Neural cell (in vitro differentiated cells): ENCODE data around the gene GLYATL3. TPM values are rescaled to one million over a fixed set of nuclear protein-coding genes. Genes with fewer than 3 reads are reported as not detected.

Experiments
- H2AFZ ChIP-seq: fragments of 200-600, 300-800 bp; sonication (generic), shearing (Covaris generic); 2 replicates; pipeline ENCODE4 v1.6.0; 2014; ENCODE audit warnings: low read depth, mild to moderate bottlenecking, antibody characterized with exemption, low read length, moderate library complexity
- H3F3A ChIP-seq: fragments of 200-600 bp; shearing (Covaris generic); 2 replicates; pipeline ENCODE4 v1.6.1; 2016; ENCODE audit warnings: mild to moderate bottlenecking, moderate library complexity, mixed read lengths, antibody characterized with exemption, low read length; ENCODE audit not compliant: insufficient read depth, poor library complexity, severe bottlenecking
- H3K27ac ChIP-seq: fragments of 200-600, 300-800 bp; sonication (generic), shearing (Covaris generic); 2 replicates; pipeline ENCODE4 v1.5.1; 2014; ENCODE audit warnings: mild to moderate bottlenecking, low read length, moderate library complexity
- H3K27me3 ChIP-seq: fragments of 300-800, 200-600 bp; sonication (generic), shearing (Covaris generic); 2 replicates; pipeline ENCODE4 v1.6.0; 2014; ENCODE audit warnings: mild to moderate bottlenecking, low read depth, low read length, moderate library complexity; ENCODE audit not compliant: insufficient read depth
- H3K36me3 ChIP-seq: fragments of 300-800, 200-600 bp; sonication (generic), shearing (Covaris generic); 2 replicates; pipeline ENCODE4 v1.5.1; 2014; ENCODE audit warnings: mild to moderate bottlenecking, antibody characterized with exemption, low read length, moderate library complexity; ENCODE audit not compliant: insufficient read depth
- H3K4me2 ChIP-seq: fragments of 300-800, 200-600 bp; sonication (generic), shearing (Covaris generic); 2 replicates; pipeline ENCODE4 v1.6.0; 2014; ENCODE audit warnings: mild to moderate bottlenecking, low read length
- H3K4me3 ChIP-seq: fragments of 300-800, 200-600 bp; sonication (generic), shearing (Covaris generic); 2 replicates; pipeline ENCODE4 v1.5.1; 2014; ENCODE audit warnings: mild to moderate bottlenecking, low read length, moderate library complexity
- H3K79me2 ChIP-seq: fragments of 200-600 bp; shearing (Covaris generic); replicated peaks from 2 replicates; pipeline ENCODE4 v1.6.0; 2014; ENCODE audit warnings: mild to moderate bottlenecking, low read length, moderate library complexity; ENCODE audit not compliant: insufficient read depth
- H3K9ac ChIP-seq: fragments of 300-800, 200-600 bp; sonication (generic), shearing (Covaris generic); 2 replicates; pipeline ENCODE4 v1.6.1; 2016; ENCODE audit warnings: mild to moderate bottlenecking, low read length, mixed read lengths
- H3K9me2 ChIP-seq: fragments of 200-600 bp; shearing (Covaris generic); 2 replicates; pipeline ENCODE4 v1.6.1; 2016; ENCODE audit warnings: mild to moderate bottlenecking, low read length, mixed read lengths; ENCODE audit not compliant: insufficient read depth
- H3K9me3 ChIP-seq: fragments of 200-600, 300-800 bp; sonication (generic), shearing (Covaris generic); 2 replicates; pipeline ENCODE4 v1.6.1; 2016; ENCODE audit warnings: mild to moderate bottlenecking, mixed run types, low read length, moderate library complexity, mixed read lengths
- H4K20me1 ChIP-seq: fragments of 200-600 bp; shearing (Covaris generic); 2 replicates; pipeline ENCODE4 v1.6.1; 2016; ENCODE audit warnings: mild to moderate bottlenecking, mixed run types; ENCODE audit not compliant: insufficient read depth
- CTCF ChIP-seq: fragments of 450-650 bp; IDR thresholded peaks from 2 replicates; pipeline ENCODE4 v1.5.1; 2014; ENCODE audit warnings: antibody characterized with exemption, mild to moderate bottlenecking, moderate library complexity; ENCODE audit not compliant: poor library complexity, severe bottlenecking
- EP300 ChIP-seq: fragments of 450-650 bp; conservative IDR thresholded peaks from 2 replicates; pipeline ENCODE4 v1.6.1; 2014; ENCODE audit warnings: antibody characterized with exemption, mild to moderate bottlenecking, moderate library complexity; ENCODE audit not compliant: poor library complexity, severe bottlenecking
- EZH2 ChIP-seq: fragments of 200-600, 300-800 bp; shearing (Covaris generic), sonication (generic); IDR thresholded peaks from 2 replicates; pipeline ENCODE4 v1.6.1; 2014; ENCODE audit warnings: antibody characterized with exemption, low read length, borderline replicate concordance, mild to moderate bottlenecking; ENCODE audit not compliant: insufficient read depth, poor library complexity, severe bottlenecking
- MXI1 ChIP-seq: fragments of 450-650 bp; conservative IDR thresholded peaks from 2 replicates; pipeline ENCODE4 v1.6.1; 2014; ENCODE audit warnings: antibody characterized with exemption, mild to moderate bottlenecking; ENCODE audit not compliant: poor library complexity, severe bottlenecking
- POLR2AphosphoS5 ChIP-seq: IDR thresholded peaks from 2 replicates; pipeline ENCODE4 v1.6.1; 2012
- RAD21 ChIP-seq: fragments of 450-650 bp; conservative IDR thresholded peaks from 2 replicates; pipeline ENCODE4 v1.6.1; 2014; ENCODE audit warnings: antibody characterized with exemption, mild to moderate bottlenecking, moderate library complexity
- SMC3 ChIP-seq: fragments of 450-650 bp; conservative IDR thresholded peaks from 2 replicates; pipeline ENCODE4 v1.6.1; 2014; ENCODE audit warnings: antibody characterized with exemption, mild to moderate bottlenecking, moderate library complexity; ENCODE audit not compliant: poor library complexity
- TAF1 ChIP-seq: IDR thresholded peaks from 2 replicates; pipeline ENCODE4 v1.6.1; 2012; ENCODE audit warnings: low read depth
- polyA plus RNA-seq: library from polyadenylated mRNA; depleted of rRNA; stranded (reverse); fragments of >200 nt; gene quantifications from 2 replicates; pipeline ENCODE4 v1.2.3, GENCODE V29; 2014
- TF ChIP-seq, protein P1 (sequence below): IDR thresholded peaks from 2 replicates; pipeline ENCODE4 v1.6.1; 2012; ENCODE audit warnings: borderline replicate concordance

The GLYATL3 gene
- polyA plus RNA-seq, 1 donor from 2014 or later, result not detected

DNA sequence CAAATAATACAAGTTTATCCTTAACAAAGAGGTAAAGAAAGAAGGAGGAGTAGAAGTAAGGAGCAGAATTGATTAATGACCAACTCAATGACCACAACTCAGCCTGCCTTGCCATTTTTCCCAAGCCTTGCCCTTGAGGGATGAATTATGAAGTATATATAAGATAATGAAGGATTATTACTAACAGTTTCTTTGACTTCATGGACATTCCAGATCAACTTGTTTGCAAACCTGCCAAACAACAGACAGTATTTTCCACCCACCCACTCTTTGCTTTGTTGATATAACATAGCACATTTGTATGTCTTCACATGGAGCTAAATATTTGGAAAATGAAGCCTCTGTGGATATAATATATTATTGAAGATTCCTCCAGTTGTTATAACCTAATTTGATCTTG, 40.9 kb downstream of the GLYATL3 start:
- Histone ChIP-seq H3K27ac (no peak overlapping the region), H3K4me3 (no peak overlapping the region), H3K9me3 (no peaks in the 10 kb centered on the region), H3K79me2 (no peaks in the 10 kb centered on the region), H3K4me2 (no peak overlapping the region), H3K9ac (no peak overlapping the region), H2AFZ (no peak overlapping the region), H3F3A (no peaks in the 10 kb centered on the region), H3K36me3 (no peaks in the 10 kb centered on the region), H4K20me1 (no peaks in the 10 kb centered on the region), H3K27me3 (no peaks in the 10 kb centered on the region), H3K9me2 (no peaks in the 10 kb centered on the region)
- TF ChIP-seq RAD21 (no peak), SMC3 (no peak), TAF1 (no peak), POLR2AphosphoS5 (no peak), CTCF (no peak)
- TF ChIP-seq, protein P1, sequence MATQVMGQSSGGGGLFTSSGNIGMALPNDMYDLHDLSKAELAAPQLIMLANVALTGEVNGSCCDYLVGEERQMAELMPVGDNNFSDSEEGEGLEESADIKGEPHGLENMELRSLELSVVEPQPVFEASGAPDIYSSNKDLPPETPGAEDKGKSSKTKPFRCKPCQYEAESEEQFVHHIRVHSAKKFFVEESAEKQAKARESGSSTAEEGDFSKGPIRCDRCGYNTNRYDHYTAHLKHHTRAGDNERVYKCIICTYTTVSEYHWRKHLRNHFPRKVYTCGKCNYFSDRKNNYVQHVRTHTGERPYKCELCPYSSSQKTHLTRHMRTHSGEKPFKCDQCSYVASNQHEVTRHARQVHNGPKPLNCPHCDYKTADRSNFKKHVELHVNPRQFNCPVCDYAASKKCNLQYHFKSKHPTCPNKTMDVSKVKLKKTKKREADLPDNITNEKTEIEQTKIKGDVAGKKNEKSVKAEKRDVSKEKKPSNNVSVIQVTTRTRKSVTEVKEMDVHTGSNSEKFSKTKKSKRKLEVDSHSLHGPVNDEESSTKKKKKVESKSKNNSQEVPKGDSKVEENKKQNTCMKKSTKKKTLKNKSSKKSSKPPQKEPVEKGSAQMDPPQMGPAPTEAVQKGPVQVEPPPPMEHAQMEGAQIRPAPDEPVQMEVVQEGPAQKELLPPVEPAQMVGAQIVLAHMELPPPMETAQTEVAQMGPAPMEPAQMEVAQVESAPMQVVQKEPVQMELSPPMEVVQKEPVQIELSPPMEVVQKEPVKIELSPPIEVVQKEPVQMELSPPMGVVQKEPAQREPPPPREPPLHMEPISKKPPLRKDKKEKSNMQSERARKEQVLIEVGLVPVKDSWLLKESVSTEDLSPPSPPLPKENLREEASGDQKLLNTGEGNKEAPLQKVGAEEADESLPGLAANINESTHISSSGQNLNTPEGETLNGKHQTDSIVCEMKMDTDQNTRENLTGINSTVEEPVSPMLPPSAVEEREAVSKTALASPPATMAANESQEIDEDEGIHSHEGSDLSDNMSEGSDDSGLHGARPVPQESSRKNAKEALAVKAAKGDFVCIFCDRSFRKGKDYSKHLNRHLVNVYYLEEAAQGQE, result no peak

DNA sequence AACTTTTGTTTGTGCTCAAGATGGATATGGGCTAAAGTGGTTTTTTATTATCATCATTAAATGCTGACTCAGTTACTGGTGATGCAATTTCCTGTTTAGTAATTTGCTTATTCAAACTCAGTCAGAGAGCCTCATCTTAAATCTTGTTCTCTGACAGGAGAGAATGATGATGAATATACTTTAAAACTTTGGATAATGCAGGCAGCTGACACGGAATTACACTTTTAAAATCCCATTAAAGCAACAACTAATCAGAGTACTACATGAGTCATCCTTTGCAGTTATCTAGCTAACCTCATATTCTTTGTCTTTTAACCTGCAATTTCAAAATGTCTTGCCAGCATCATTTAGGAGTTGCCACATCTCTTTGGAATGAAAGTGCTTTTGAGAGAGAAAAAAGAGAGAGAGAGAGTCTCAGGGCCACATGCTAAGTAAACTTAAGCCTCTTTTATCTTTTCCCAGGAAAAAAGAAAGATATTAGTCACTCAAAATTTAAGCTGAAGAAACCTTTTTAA, 41.5 kb downstream of the GLYATL3 start:
- Histone ChIP-seq H3K4me3 (no peak overlapping the region), H3K27ac (no peak overlapping the region), H3K9ac (no peak overlapping the region), H3K79me2 (no peaks in the 10 kb centered on the region), H3K36me3 (no peaks in the 10 kb centered on the region), H3K9me2 (no peaks in the 10 kb centered on the region), H4K20me1 (no peaks in the 10 kb centered on the region), H3K27me3 (no peaks in the 10 kb centered on the region), H3F3A (no peaks in the 10 kb centered on the region), H3K9me3 (no peaks in the 10 kb centered on the region), H2AFZ (no peak overlapping the region), H3K4me2 (no peak overlapping the region)
- TF ChIP-seq, protein P1, result no peak
- TF ChIP-seq EP300 (no peak), EZH2 (no peak), CTCF (no peak), SMC3 (no peak), TAF1 (no peak), RAD21 (no peak), POLR2AphosphoS5 (no peak), MXI1 (no peak)
